H1 (cell line): ENCODE measurements around the gene RUNX1. TPM values are rescaled to one million over a fixed set of nuclear protein-coding genes. Genes with fewer than 3 reads are reported as not detected.

ENCODE experiments used
- CTCF ChIA-PET: fragments of 300-600 bp; sonication (Branson Sonifier 250); formaldehyde crosslinking; loops from one replicate; lab custom pipeline; 2021; ENCODE audit not compliant: partially characterized antibody; lab: Charles Lee
- POLR2A ChIA-PET: fragments of 300-600 bp; sonication (Branson Sonifier 250); formaldehyde crosslinking; loops from one replicate; lab custom pipeline; 2021; ENCODE audit warnings: inconsistent platforms; ENCODE audit not compliant: partially characterized antibody; lab: Charles Lee
- DNase-seq, 2 experiments: peaks; one replicate each; pipeline versions ENCODE4 v3.0.0 to v3.0.0-alpha.2; 2010 to 2022; ENCODE audit warnings: low spot score in 2 of 2, low read depth in 1 of 2, mixed read lengths in 1 of 2
- FAIRE-seq: peaks from 2 replicates; lab custom pipeline; 2011; peaks lifted over from hg19 to GRCh38; lab: Jason Lieb, UNC
- H2AFZ ChIP-seq: 2 replicates; pipeline ENCODE4 v1.8.1; 2012; ENCODE audit warnings: low read length, inconsistent platforms
- H2AK5ac ChIP-seq: 2 replicates; pipeline ENCODE4 v1.6.1; 2013; ENCODE audit warnings: low read depth, low read length
- H2BK120ac ChIP-seq: replicated peaks from 2 replicates; pipeline ENCODE3; 2013; ENCODE audit warnings: low read depth, low read length, inconsistent platforms
- H2BK12ac ChIP-seq: 2 replicates; pipeline ENCODE4 v1.6.1; 2013; ENCODE audit warnings: low read depth, low read length
- H2BK15ac ChIP-seq: 2 replicates; pipeline ENCODE4 v1.6.1; 2013; ENCODE audit warnings: low read length
- H2BK20ac ChIP-seq: 2 replicates; pipeline ENCODE4 v1.6.1; 2013; ENCODE audit warnings: low read length
- H2BK5ac ChIP-seq: 2 replicates; pipeline ENCODE4 v1.6.1; 2013; ENCODE audit warnings: low read depth, low read length
- H3K14ac ChIP-seq: 2 replicates; pipeline ENCODE4 v1.6.1; 2013; ENCODE audit warnings: inconsistent platforms; ENCODE audit not compliant: insufficient read length
- H3K18ac ChIP-seq: 2 replicates; pipeline ENCODE4 v1.6.1; 2013; ENCODE audit warnings: low read length; ENCODE audit errors: extremely low read depth
- H3K23ac ChIP-seq: 2 replicates; pipeline ENCODE4 v1.6.1; 2013; ENCODE audit warnings: inconsistent platforms; ENCODE audit not compliant: insufficient read length
- H3K23me2 ChIP-seq: 2 replicates; pipeline ENCODE4 v1.6.1; 2013; ENCODE audit warnings: low read depth, low read length
- H3K27ac ChIP-seq: 2 replicates; pipeline ENCODE4 v1.6.1; 2011; ENCODE audit warnings: low read depth, low read length, inconsistent platforms
- H3K27me3 ChIP-seq, 4 experiments: replicated peaks in 1 of 4; 1 replicate in 1 of 4; 2 replicates in 3 of 4; pipeline versions ENCODE4 v1.6.1 to v1.8.1; 2011 to 2013; ENCODE audit warnings: low read length in 3 of 4, mild to moderate bottlenecking in 3 of 4, inconsistent platforms in 2 of 4, mixed read lengths in 2 of 4, moderate library complexity in 1 of 4; ENCODE audit not compliant: control insufficient read depth in 3 of 4, insufficient read depth in 3 of 4; ENCODE audit errors: extremely low read depth in 1 of 4
- H3K36me3 ChIP-seq, 4 experiments: 2 replicates each; pipeline versions ENCODE4 v1.6.1 to v1.8.1; 2011 to 2013; ENCODE audit warnings: mild to moderate bottlenecking in 4 of 4, low read length in 3 of 4, moderate library complexity in 2 of 4, control low read depth in 1 of 4, inconsistent platforms in 1 of 4; ENCODE audit not compliant: insufficient read depth in 4 of 4, control insufficient read depth in 2 of 4
- H3K4ac ChIP-seq: replicated peaks from 2 replicates; pipeline ENCODE3; 2013; ENCODE audit warnings: low read length, low read depth, mixed read lengths, inconsistent platforms; ENCODE audit not compliant: insufficient read length
- H3K4me1 ChIP-seq, 4 experiments: replicated peaks in 1 of 4; 1 replicate in 1 of 4; 2 replicates in 3 of 4; pipeline versions ENCODE4 v1.6.1 to v1.8.1; 2011 to 2013; ENCODE audit warnings: low read length in 3 of 4, inconsistent platforms in 2 of 4, mixed read lengths in 1 of 4; ENCODE audit not compliant: insufficient read depth in 4 of 4, control insufficient read depth in 3 of 4
- H3K4me2 ChIP-seq, 2 experiments: 2 replicates each; pipeline versions ENCODE4 v1.6.1 to v1.8.1; 2011 to 2013; ENCODE audit warnings: low read depth in 2 of 2, low read length in 2 of 2, control low read depth in 1 of 2, inconsistent platforms in 1 of 2, mild to moderate bottlenecking in 1 of 2; ENCODE audit not compliant: insufficient read depth in 1 of 2
- H3K4me3 ChIP-seq, 4 experiments: fragments of 200-600, 300-600 bp in 1 of 4; sonication (generic), shearing (Covaris generic), sonication (Bioruptor Twin) in 1 of 4; 2 replicates each; pipeline versions ENCODE4 v1.5.1 to v1.8.1; 2011 to 2016; ENCODE audit warnings: low read length in 4 of 4, low read depth in 3 of 4, control low read depth in 2 of 4, inconsistent platforms in 2 of 4, mild to moderate bottlenecking in 2 of 4, mixed read lengths in 1 of 4, moderate library complexity in 1 of 4; ENCODE audit not compliant: insufficient read depth in 2 of 4; ENCODE audit errors: extremely low read depth in 1 of 4
- H3K56ac ChIP-seq: replicated peaks from 2 replicates; pipeline ENCODE3; 2013; ENCODE audit warnings: low read depth, mild to moderate bottlenecking, mixed read lengths, low read length, inconsistent platforms; ENCODE audit not compliant: insufficient read length
- H3K79me1 ChIP-seq: 2 replicates; pipeline ENCODE4 v1.6.1; 2013; ENCODE audit warnings: low read depth, low read length, control low read depth
- H3K79me2 ChIP-seq, 2 experiments: 2 replicates each; pipeline versions ENCODE4 v1.6.1 to v1.8.1; 2012 to 2013; ENCODE audit warnings: low read length in 2 of 2, mild to moderate bottlenecking in 2 of 2, inconsistent platforms in 1 of 2; ENCODE audit not compliant: insufficient read depth in 2 of 2, control insufficient read depth in 1 of 2
- H3K9ac ChIP-seq, 4 experiments: replicated peaks in 1 of 4; 1 replicate in 1 of 4; 2 replicates in 3 of 4; pipeline versions ENCODE4 v1.6.1 to v1.8.1; 2011 to 2013; ENCODE audit warnings: low read depth in 3 of 4, low read length in 3 of 4, control low read depth in 2 of 4, mild to moderate bottlenecking in 2 of 4, moderate library complexity in 2 of 4, inconsistent platforms in 1 of 4; ENCODE audit errors: extremely low read depth in 1 of 4
- H3K9me3 ChIP-seq, 2 experiments: 2 replicates each; pipeline versions ENCODE4 v1.6.1 to v1.8.1; 2012 to 2013; ENCODE audit warnings: mild to moderate bottlenecking in 2 of 2, moderate library complexity in 2 of 2, control low read depth in 1 of 2, inconsistent platforms in 1 of 2, low read depth in 1 of 2, low read length in 1 of 2, mixed read lengths in 1 of 2; ENCODE audit not compliant: insufficient read depth in 2 of 2
- H4K20me1 ChIP-seq, 2 experiments: replicated peaks in 1 of 2; 2 replicates each; pipeline versions ENCODE3 to v1.8.1; 2011 to 2013; ENCODE audit warnings: inconsistent platforms in 2 of 2, low read length in 2 of 2, mild to moderate bottlenecking in 1 of 2; ENCODE audit not compliant: insufficient read depth in 2 of 2, control insufficient read depth in 1 of 2
- H4K5ac ChIP-seq: 2 replicates; pipeline ENCODE4 v1.6.1; 2013; ENCODE audit warnings: low read length, low read depth, mixed read lengths, inconsistent platforms; ENCODE audit not compliant: insufficient read length
- H4K8ac ChIP-seq: 2 replicates; pipeline ENCODE4 v1.8.0; 2013; ENCODE audit warnings: mild to moderate bottlenecking, moderate library complexity, low read length, inconsistent platforms; ENCODE audit not compliant: insufficient read depth; ENCODE audit errors: extremely low read depth
- H4K91ac ChIP-seq: replicated peaks from 2 replicates; pipeline ENCODE3; 2013; ENCODE audit warnings: low read length, mixed read lengths, inconsistent platforms; ENCODE audit not compliant: insufficient read length
- ASH2L ChIP-seq: fragments of 200-600, 300-600 bp; sonication (generic); IDR thresholded peaks from one replicate; pipeline ENCODE4 v1.7.1; 2017; ENCODE audit warnings: low read length
- BRCA1 ChIP-seq: IDR thresholded peaks from 2 replicates; pipeline ENCODE4 v1.6.1; 2012; ENCODE audit warnings: low read depth, low read length, improper control_type of control experiment
- HDAC2 ChIP-seq, 2 experiments: fragments of 300-600 bp in 1 of 2; sonication (generic) in 1 of 2; IDR thresholded peaks; 2 replicates each; pipeline ENCODE4 v1.6.1; 2011 to 2012; ENCODE audit warnings: low read depth in 2 of 2, low read length in 2 of 2, mild to moderate bottlenecking in 2 of 2, moderate library complexity in 2 of 2, borderline replicate concordance in 1 of 2, inconsistent platforms in 1 of 2
- JUN ChIP-seq: IDR thresholded peaks from 2 replicates; pipeline ENCODE4 v1.6.1; 2011; ENCODE audit warnings: low read depth, mild to moderate bottlenecking, improper control_type of control experiment, low read length
- MAFK ChIP-seq: IDR thresholded peaks from 2 replicates; pipeline ENCODE4 v1.6.1; 2012; ENCODE audit warnings: low read depth, mild to moderate bottlenecking, improper control_type of control experiment, low read length
- NANOG ChIP-seq: IDR thresholded peaks from 2 replicates; pipeline ENCODE4 v1.6.1; 2011; ENCODE audit warnings: low read length, low read depth, mild to moderate bottlenecking, inconsistent platforms; ENCODE audit not compliant: insufficient read depth, poor library complexity, severe bottlenecking
- PHF8 ChIP-seq: fragments of 200-600 bp; sonication (generic); conservative IDR thresholded peaks from 2 replicates; pipeline ENCODE4 v1.7.1; 2012; ENCODE audit warnings: low read depth, mild to moderate bottlenecking, inconsistent platforms, low read length, moderate library complexity
- POLR2AphosphoS5 ChIP-seq: IDR thresholded peaks from 2 replicates; pipeline ENCODE4 v1.6.1; 2011; ENCODE audit warnings: low read depth, low read length
- RAD21 ChIP-seq, 2 experiments: IDR thresholded peaks in 1 of 2; conservative IDR thresholded peaks in 1 of 2; 2 replicates each; pipeline ENCODE4 v1.6.1; 2011; ENCODE audit warnings: low read depth in 2 of 2, low read length in 2 of 2, improper control_type of control experiment in 1 of 2, inconsistent platforms in 1 of 2, mild to moderate bottlenecking in 1 of 2, moderate library complexity in 1 of 2
- SAP30 ChIP-seq: fragments of 300-600 bp; sonication (generic); IDR thresholded peaks from 2 replicates; pipeline ENCODE4 v1.7.1; 2012; ENCODE audit warnings: low read length, moderate library complexity, mild to moderate bottlenecking, inconsistent platforms; ENCODE audit not compliant: insufficient read depth, insufficient replicate concordance
- SP2 ChIP-seq: IDR thresholded peaks from 2 replicates; pipeline ENCODE4 v1.6.1; 2012; ENCODE audit warnings: mild to moderate bottlenecking, low read length, inconsistent platforms
- SP4 ChIP-seq: IDR thresholded peaks from 2 replicates; pipeline ENCODE4 v1.6.1; 2012; ENCODE audit warnings: low read length, inconsistent platforms
- SRF ChIP-seq: IDR thresholded peaks from 2 replicates; pipeline ENCODE4 v1.6.1; 2011; ENCODE audit warnings: mild to moderate bottlenecking, low read depth, low read length, moderate library complexity
- TAF7 ChIP-seq: optimal IDR thresholded peaks from 2 replicates; pipeline ENCODE3; 2011; ENCODE audit warnings: low read depth, mild to moderate bottlenecking, inconsistent platforms, low read length, moderate library complexity, borderline replicate concordance
- TBP ChIP-seq: IDR thresholded peaks from 2 replicates; pipeline ENCODE4 v1.6.1; 2011; ENCODE audit warnings: low read depth, low read length, improper control_type of control experiment
- WGBS, 2 experiments: shearing (Covaris generic) in 1 of 2; methylation state at CpG; one replicate each; pipeline versions ENCODE4 v1.1.6 to v1.1.7; 2013 to 2015; ENCODE audit warnings: low lambda C conversion rate in 2 of 2, mixed read lengths in 2 of 2, inconsistent platforms in 1 of 2, low coverage in 1 of 2, missing lambda C conversion rate in 1 of 2; ENCODE audit not compliant: insufficient replicate concordance in 2 of 2, insufficient coverage in 1 of 2, insufficient read length in 1 of 2; ENCODE audit errors: extremely low coverage in 1 of 2, missing lambda C conversion rate in 1 of 2; 5-methylcytosine and 5-hydroxymethylcytosine counted together
- polyA plus RNA-seq, 7 experiments: library from polyadenylated mRNA; depleted of rRNA in 3 of 7; stranded (reverse) in 5 of 7; unstranded in 2 of 7; fragments of >200 nt in 5 of 7; fragments of 200-250 nt in 2 of 7; gene quantifications; 1 replicate in 5 of 7; 2 replicates in 1 of 7; 4 replicates in 1 of 7; pipeline versions ENCODE4 v1.2.1 to v1.2.3, GENCODE V29; 2011 to 2013; ENCODE audit warnings: missing spikeins in 2 of 7, mixed read lengths in 2 of 7
- total RNA-seq: library from RNA; stranded (reverse); fragmentation: NEBNext Ultra II Directional; extraction: Animal tissue kit (Norgen Biotek cat#: 25700); gene quantifications from 2 replicates; pipeline ENCODE4 v1.2.1, GENCODE V29; 2021

RUNX1 gene
- total and polyA plus RNA-seq, 2 of the 8 experiments (the other 6 are each of a cell fraction or from before 2014, with no cell fraction given) = 0.20 to 0.60 TPM

DNA sequence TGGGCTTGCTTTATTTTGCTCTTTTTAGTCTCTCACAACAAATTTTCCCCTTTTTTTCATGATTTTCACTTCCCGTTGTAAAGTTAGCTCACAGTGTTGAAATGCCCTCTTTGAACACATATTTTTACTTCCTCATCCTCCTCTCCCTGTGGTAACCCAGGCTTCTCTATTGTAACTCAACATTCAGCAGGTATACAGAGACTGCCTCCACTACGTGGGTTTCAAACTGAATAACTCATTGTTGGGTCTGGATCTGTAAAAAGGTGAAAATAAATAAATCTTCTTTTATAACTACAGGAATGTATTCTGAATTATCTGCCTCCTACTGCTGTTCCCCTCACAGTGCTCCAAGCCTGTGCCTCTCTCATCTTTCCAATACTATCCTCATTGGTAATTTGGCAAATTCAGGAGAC, 166.4 kb downstream of the RUNX1 start:
- H3K27me3 ChIP-seq = peaks cover 25 to 54% (median 47%) of the 10 kb centered on the region in 4 experiments
- no peak overlapping the region for H3K4ac ChIP-seq
- no peak overlapping the region for H3K18ac ChIP-seq
- H3K27ac ChIP-seq = no peak overlapping the region
- H3K14ac ChIP-seq = no peak overlapping the region
- H3K79me2 ChIP-seq = no peaks in the 10 kb centered on the region
- CTCF ChIA-PET = no interaction called here
- no peak overlapping the region for H2BK20ac ChIP-seq
- H3K4me3 ChIP-seq = no peak overlapping the region
- H3K4me1 ChIP-seq = peaks cover 2 to 9% (median 5%) of the 10 kb centered on the region in 4 experiments; a peak in 4 of 7 replicates
- no peak overlapping the region for H2BK120ac ChIP-seq
- no peak overlapping the region for H2BK12ac ChIP-seq
- POLR2A ChIA-PET = no interaction called here
- no peaks in the 10 kb centered on the region for H3K9me3 ChIP-seq
- H3K23me2 ChIP-seq = peaks cover 2% of the 10 kb centered on the region; the same call in 1 of the 2 replicates
- H4K20me1 ChIP-seq = peaks cover 2 to 18% of the 10 kb centered on the region in 2 experiments
- no peak for DNase-seq
- H3K36me3 ChIP-seq = no peaks in the 10 kb centered on the region
- H3K9ac ChIP-seq = no peak overlapping the region
- H2AFZ ChIP-seq = no peak overlapping the region
- 79% methylated on average over 2 of the region's 2 CpGs; no CpG with 5 or more reads in 1 of the 2 experiments for WGBS, 2 experiments
- H4K8ac ChIP-seq = no peak overlapping the region
- no peaks in the 10 kb centered on the region for H3K79me1 ChIP-seq
- H2AK5ac ChIP-seq = no peak overlapping the region
- H2BK5ac ChIP-seq = no peak overlapping the region
- no peak overlapping the region for H3K4me2 ChIP-seq
- H3K56ac ChIP-seq = no peak overlapping the region
- FAIRE-seq = no peak
- H4K5ac ChIP-seq = no peak overlapping the region
- no peak overlapping the region for H4K91ac ChIP-seq
- H2BK15ac ChIP-seq = no peak overlapping the region
- H3K23ac ChIP-seq = no peak overlapping the region
- TF ChIP-seq BRCA1 = no peak
- TF ChIP-seq PHF8 = no peak
- no peak for TF ChIP-seq ASH2L
- no peak for TF ChIP-seq RAD21 (IDR thresholded peaks at IDR 0.05 in 1 of 2, conservative IDR thresholded peaks at IDR 0.05 in 1 of 2; ENCODE audit: low read depth in 2 of 2, low read length in 2 of 2)
- TF ChIP-seq MAFK = no peak
- no peak for TF ChIP-seq POLR2AphosphoS5
- no peak for TF ChIP-seq SRF
- no peak for TF ChIP-seq HDAC2 (IDR thresholded peaks at IDR 0.05; ENCODE audit: borderline replicate concordance in 1 of 2, low read depth in 2 of 2, low read length in 2 of 2)
- no peak for TF ChIP-seq SP2
- TF ChIP-seq SP4 = no peak
- no peak for TF ChIP-seq SAP30
- TF ChIP-seq JUN = no peak
- no peak for TF ChIP-seq NANOG
- TF ChIP-seq TAF7 = no peak
- no peak for TF ChIP-seq TBP
